A673 (cell line): Measurements from ENCODE around the gene YKT6.

ENCODE experiments used
- CTCF ChIP-seq: fragments of 300-800, 200-600 bp; sonication (generic); conservative IDR thresholded peaks from 2 replicates; pipeline ENCODE4 v1.5.1; 2017; ENCODE audit warnings: low read depth, mild to moderate bottlenecking, antibody characterized with exemption, low read length, moderate library complexity, mixed read lengths
- EZH2 ChIP-seq: fragments of 200-600 bp; sonication (generic); IDR thresholded peaks from 2 replicates; pipeline ENCODE4 v1.6.1; 2017; ENCODE audit warnings: borderline replicate concordance, low read depth, mild to moderate bottlenecking, mixed read lengths, antibody characterized with exemption, low read length; ENCODE audit not compliant: poor library complexity, severe bottlenecking

- TF ChIP-seq CTCF, result no peak
- no peak for TF ChIP-seq EZH2
These were observed 45.3 kb upstream of the YKT6 start for GRCh38 chr7:44155191-44156185.
